Body of pancreas (tissue), 4 donors: ENCODE measurements around the gene TMEM250. TPM values are rescaled to one million over a fixed set of nuclear protein-coding genes. Genes with fewer than 3 reads are reported as not detected.

ENCODE experiments used
- ATAC-seq: fragments of 150-250 bp; one replicate; pipeline ENCODE4 v1.9.1; 2016
- DNase-seq, 4 donors: peaks; one replicate each; pipeline ENCODE4 v3.0.0-alpha.2; 2019
- H3K27ac ChIP-seq, 4 donors: fragments of 200-600 bp; sonication (generic); 1 replicate in 3 of 4; 2 replicates in 1 of 4; pipeline versions ENCODE4 v1.5.1 to v1.6.1; 2016 to 2019; ENCODE audit warnings: mild to moderate bottlenecking in 1 of 4, mixed read lengths in 1 of 4, moderate library complexity in 1 of 4
- H3K27me3 ChIP-seq, 2 donors: fragments of 200-600 bp; sonication (generic); one replicate each; pipeline ENCODE4 v1.6.0; 2016; ENCODE audit warnings: mild to moderate bottlenecking in 1 of 2
- H3K36me3 ChIP-seq, 2 donors: fragments of 200-600 bp; sonication (generic); replicated peaks in 1 of 2; 2 replicates each; pipeline ENCODE4 v1.5.1; 2016; ENCODE audit warnings: low read depth in 2 of 2; ENCODE audit not compliant: insufficient read depth in 1 of 2
- H3K4me1 ChIP-seq: fragments of 200-600 bp; sonication (generic); one replicate; pipeline ENCODE4 v1.6.0; 2016
- H3K4me3 ChIP-seq, 2 donors: fragments of 200-600 bp; sonication (generic); 1 replicate in 1 of 2; 2 replicates in 1 of 2; pipeline ENCODE4 v1.5.1; 2016 to 2019
- H3K9me3 ChIP-seq, 3 donors: fragments of 200-600 bp; sonication (generic); 1 replicate in 2 of 3; 2 replicates in 1 of 3; pipeline ENCODE4 v1.5.1; 2016
- POLR2A ChIP-seq, 3 donors: fragments of 450-650 bp; IDR thresholded peaks; one replicate each; pipeline ENCODE4 v1.6.1; 2016; ENCODE audit warnings: antibody characterized with exemption in 3 of 3, mild to moderate bottlenecking in 2 of 3
- WGBS, 2 donors: methylation state at CpG; one replicate each; pipeline ENCODE4 v1.1.5; 2017; 5-methylcytosine and 5-hydroxymethylcytosine counted together
- intact Hi-C: fragments of 100-400 bp; cut with DNase I; formaldehyde crosslinking; loops from one replicate; pipeline ENCODE4 v1.15.1; 2023
- total RNA-seq, 2 donors: library from RNA; depleted of rRNA; stranded (reverse); fragments of >200 nt; gene quantifications; one replicate each; pipeline ENCODE4 v1.1.0, GENCODE V29; 2016
- TF ChIP-seq, protein P1 (sequence below), 7 experiments: fragments of 450-650 bp in 4 of 7; fragments of 200-600 bp in 3 of 7; sonication (generic) in 3 of 7; IDR thresholded peaks; one replicate each; pipeline ENCODE4 v1.5.1; 2016 to 2019; ENCODE audit warnings: antibody characterized with exemption in 7 of 7

Gene TMEM250
- total RNA-seq, 2 donors from 2014 or later = 21.3 to 47.1 TPM

DNA sequence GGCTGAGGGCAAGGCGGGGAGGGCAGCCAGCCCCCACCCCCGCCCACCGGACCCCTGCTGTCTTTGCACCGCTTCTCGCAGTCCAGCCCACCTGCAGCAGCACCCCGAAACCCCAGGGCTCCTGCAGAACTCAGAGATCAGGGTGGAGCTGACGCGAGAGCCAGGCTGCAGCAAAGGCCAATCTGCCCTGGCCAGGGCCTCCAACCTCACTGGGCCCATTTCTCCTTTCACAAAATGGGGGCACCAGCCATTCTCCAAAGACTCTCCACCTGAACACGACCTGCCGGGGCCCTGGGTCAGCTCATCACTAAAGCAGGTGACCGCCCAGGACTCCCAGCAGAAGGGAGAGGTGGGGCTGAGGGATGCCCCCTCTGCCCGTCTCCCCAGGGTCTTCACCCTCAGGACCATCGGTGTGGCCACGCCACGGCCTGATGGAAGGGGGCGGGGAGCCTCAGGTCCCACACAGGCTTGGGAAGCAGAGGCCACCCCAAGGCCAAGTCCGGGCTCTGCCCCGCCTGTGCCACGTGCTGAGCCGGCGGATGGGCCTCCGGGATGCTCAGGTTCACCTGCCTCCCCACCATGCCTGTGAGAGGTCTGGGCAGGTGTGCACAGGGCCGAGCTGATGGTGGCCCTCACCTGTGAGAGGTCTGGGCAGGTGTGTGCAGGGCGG lies 36.7 kb downstream of the TMEM250 start:
- TF ChIP-seq POLR2A (IDR thresholded peaks at IDR 0.05) = no peak
- TF ChIP-seq, protein P1, sequence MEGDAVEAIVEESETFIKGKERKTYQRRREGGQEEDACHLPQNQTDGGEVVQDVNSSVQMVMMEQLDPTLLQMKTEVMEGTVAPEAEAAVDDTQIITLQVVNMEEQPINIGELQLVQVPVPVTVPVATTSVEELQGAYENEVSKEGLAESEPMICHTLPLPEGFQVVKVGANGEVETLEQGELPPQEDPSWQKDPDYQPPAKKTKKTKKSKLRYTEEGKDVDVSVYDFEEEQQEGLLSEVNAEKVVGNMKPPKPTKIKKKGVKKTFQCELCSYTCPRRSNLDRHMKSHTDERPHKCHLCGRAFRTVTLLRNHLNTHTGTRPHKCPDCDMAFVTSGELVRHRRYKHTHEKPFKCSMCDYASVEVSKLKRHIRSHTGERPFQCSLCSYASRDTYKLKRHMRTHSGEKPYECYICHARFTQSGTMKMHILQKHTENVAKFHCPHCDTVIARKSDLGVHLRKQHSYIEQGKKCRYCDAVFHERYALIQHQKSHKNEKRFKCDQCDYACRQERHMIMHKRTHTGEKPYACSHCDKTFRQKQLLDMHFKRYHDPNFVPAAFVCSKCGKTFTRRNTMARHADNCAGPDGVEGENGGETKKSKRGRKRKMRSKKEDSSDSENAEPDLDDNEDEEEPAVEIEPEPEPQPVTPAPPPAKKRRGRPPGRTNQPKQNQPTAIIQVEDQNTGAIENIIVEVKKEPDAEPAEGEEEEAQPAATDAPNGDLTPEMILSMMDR (IDR thresholded peaks at IDR 0.05) = no peak
- intact Hi-C loops = no loop called here
- Histone ChIP-seq H3K27me3 (no peaks in the 10 kb centered on the region), H3K4me1 (peaks cover 48% of the 10 kb centered on the region), H3K27ac (peak overlapping the region in 2 of 4 donors; percentile 45 to 53), H3K4me3 (no peak overlapping the region), H3K9me3 (no peaks in the 10 kb centered on the region), H3K36me3 (no peaks in the 10 kb centered on the region)
- ATAC-seq (no peak), DNase-seq (peak in 1 of 4 donors; percentile 12)
- whole genome bisulfite sequencing, 2 donors = 80% methylated on average over 23 of the region's 24 CpGs; no CpG with 5 or more reads in 1 of the 2 donors

DNA sequence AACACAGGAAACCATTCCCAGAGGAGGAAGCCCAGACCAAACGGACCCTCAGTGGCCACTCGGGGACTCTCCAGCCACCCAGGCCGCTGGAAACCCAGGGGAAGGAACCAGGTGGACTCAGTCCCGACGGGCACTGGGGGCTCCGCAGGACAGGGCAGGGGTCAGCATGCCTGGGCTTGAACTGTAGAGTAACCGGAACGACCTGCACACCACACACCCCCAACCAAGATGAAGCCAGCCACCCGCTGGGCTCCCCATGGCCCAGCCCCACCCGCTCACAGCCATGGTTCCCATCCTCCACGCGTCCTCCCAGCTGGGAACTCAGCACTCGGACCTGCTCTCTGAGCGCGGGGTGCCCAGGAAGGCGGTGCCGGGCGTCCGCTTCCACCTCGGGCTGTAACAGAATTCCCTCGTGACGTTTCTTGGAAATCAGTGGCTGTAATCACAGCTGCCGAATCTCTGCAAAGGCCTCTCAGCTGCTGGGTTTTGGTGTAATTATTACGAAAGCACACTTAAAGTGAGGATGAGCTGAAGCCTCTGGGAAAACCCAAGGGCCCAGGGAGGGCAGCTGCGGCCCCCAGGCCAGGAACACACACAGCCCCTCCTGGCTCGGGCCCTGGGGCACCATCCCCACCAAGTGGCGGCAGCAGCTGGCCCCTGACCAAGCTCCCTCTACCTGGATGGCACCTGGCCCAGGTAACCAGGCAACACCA lies 37.4 kb downstream of the TMEM250 start:
- no peaks in the 10 kb centered on the region for H3K9me3 ChIP-seq
- WGBS, 2 donors = 60 to 64% methylated on average over 15 to 27 of the region's 27 CpGs
- ATAC-seq (no peak), DNase-seq (peak in 2 of 4 donors; percentile 34 to 40)
- intact Hi-C loops = no loop called here
- no peaks in the 10 kb centered on the region for H3K27me3 ChIP-seq
- TF ChIP-seq POLR2A (IDR thresholded peaks at IDR 0.05) = no peak
- TF ChIP-seq, protein P1 (IDR thresholded peaks at IDR 0.05) = no peak
- H3K4me3 ChIP-seq = no peak overlapping the region
- peaks cover 41% of the 10 kb centered on the region for H3K4me1 ChIP-seq
- H3K36me3 ChIP-seq = no peaks in the 10 kb centered on the region
- peak overlapping the region in 2 of 4 donors; percentile 45 to 53 for H3K27ac ChIP-seq

DNA sequence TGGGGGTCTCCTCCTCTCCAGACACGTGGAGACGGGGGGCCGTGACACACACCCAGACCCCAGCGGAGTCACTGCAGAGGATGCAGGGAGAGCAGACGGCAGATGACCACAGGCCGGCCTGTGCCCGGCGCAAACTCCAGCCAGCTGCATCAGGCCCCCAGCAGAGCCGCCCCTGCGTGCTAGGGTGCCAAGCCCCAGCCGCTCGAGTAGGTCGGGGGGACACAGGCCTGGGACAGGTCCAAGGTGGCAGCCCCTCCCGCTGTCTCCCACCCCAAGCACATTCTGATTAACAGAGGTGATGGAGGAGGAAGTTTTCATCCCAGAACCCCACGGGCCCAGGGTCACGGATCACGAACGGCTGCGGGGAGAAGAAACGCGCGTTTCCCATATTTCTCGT lies 38.0 kb downstream of the TMEM250 start:
- 84 to 88% methylated on average over 10 to 20 of the region's 23 CpGs for WGBS, 2 donors
- H3K9me3 ChIP-seq = no peaks in the 10 kb centered on the region
- intact Hi-C loops = no loop called here
- no peak for DNase-seq
- no peaks in the 10 kb centered on the region for H3K36me3 ChIP-seq
- no peaks in the 10 kb centered on the region for H3K27me3 ChIP-seq
- ATAC-seq = no peak
- TF ChIP-seq POLR2A (IDR thresholded peaks at IDR 0.05) = no peak
- TF ChIP-seq, protein P1 (IDR thresholded peaks at IDR 0.05) = no peak
- peak overlapping the region in 2 of 4 donors; percentile 45 to 53 for H3K27ac ChIP-seq
- no peak overlapping the region for H3K4me3 ChIP-seq
- peaks cover 35% of the 10 kb centered on the region for H3K4me1 ChIP-seq

DNA sequence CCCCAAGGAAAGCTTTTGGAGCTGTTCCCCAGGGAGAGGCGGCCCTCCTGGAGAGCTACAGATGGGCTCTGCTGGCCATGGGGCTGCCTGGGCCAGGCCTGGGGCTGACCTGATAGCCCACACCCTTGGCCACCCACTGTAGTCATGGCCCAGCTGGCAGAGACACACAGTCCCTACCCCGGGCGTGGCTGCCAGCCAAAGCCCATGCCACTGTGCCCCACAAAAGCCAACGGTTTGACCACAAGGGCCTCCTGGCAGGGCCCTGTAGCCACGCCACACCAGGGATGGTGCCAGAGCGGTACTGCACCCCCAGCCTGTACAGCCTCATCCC lies 38.8 kb downstream of the TMEM250 start:
- H3K9me3 ChIP-seq = no peaks in the 10 kb centered on the region
- DNase-seq (peak in 1 of 4 donors; percentile 18), ATAC-seq (no peak)
- no peaks in the 10 kb centered on the region for H3K27me3 ChIP-seq
- H3K4me1 ChIP-seq = peaks cover 30% of the 10 kb centered on the region
- TF ChIP-seq, protein P1 (IDR thresholded peaks at IDR 0.05) = no peak
- TF ChIP-seq POLR2A (IDR thresholded peaks at IDR 0.05) = no peak
- H3K4me3 ChIP-seq = no peak overlapping the region
- intact Hi-C loops = no loop called here
- H3K27ac ChIP-seq = no peak overlapping the region
- 72 to 100% methylated on average over 1 to 5 of the region's 6 CpGs for WGBS, 2 donors
- no peaks in the 10 kb centered on the region for H3K36me3 ChIP-seq
